Measurements from ENCODE around the gene CYP27A1.

Gene CYP27A1

DNA sequence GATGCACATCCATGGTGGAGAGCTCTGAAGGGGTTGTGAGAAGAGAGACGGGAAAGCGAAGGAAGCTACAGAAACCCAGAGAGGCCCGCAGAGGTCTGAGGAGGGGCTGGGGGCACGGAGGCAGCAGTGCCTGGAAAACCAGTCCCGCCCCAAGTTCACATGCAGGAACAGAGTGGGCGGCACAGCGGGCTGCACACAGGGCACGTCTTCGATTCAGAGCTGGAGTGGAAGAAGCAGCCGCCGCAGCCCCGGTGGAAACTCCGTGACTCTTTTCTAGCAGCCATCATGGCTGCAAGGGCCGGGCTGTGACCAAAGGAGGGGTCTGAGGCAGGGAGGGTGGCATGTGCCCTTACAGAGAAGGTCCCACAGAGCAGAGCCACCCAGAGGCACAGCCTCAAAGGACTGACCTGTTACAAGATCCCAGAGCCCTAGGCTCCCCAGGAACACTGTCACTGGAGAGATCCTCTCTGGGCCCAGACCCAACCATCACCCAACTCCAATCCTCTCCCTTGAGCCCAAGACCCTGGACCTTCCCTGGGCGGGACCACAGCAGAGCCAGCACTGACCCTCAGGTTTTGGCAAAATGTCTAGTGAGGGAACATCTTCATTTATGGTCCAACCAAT, 38.9 kb downstream of the CYP27A1 start:
- no peak for DNase-seq (ENCODE audit: low read depth)
- no peak for TF ChIP-seq MAX (IDR thresholded peaks at IDR 0.05; ENCODE audit: low read depth, low read length)
- TF ChIP-seq MYC (IDR thresholded peaks at IDR 0.05; ENCODE audit: low read depth, low read length) = no peak
- TF ChIP-seq POLR2A (IDR thresholded peaks at IDR 0.05; ENCODE audit: extremely low read depth, insufficient read length) = no peak
- TF ChIP-seq, protein P1, sequence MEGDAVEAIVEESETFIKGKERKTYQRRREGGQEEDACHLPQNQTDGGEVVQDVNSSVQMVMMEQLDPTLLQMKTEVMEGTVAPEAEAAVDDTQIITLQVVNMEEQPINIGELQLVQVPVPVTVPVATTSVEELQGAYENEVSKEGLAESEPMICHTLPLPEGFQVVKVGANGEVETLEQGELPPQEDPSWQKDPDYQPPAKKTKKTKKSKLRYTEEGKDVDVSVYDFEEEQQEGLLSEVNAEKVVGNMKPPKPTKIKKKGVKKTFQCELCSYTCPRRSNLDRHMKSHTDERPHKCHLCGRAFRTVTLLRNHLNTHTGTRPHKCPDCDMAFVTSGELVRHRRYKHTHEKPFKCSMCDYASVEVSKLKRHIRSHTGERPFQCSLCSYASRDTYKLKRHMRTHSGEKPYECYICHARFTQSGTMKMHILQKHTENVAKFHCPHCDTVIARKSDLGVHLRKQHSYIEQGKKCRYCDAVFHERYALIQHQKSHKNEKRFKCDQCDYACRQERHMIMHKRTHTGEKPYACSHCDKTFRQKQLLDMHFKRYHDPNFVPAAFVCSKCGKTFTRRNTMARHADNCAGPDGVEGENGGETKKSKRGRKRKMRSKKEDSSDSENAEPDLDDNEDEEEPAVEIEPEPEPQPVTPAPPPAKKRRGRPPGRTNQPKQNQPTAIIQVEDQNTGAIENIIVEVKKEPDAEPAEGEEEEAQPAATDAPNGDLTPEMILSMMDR (IDR thresholded peaks at IDR 0.05; ENCODE audit: low read depth, low read length) = no peak
- H3K4me3 ChIP-seq (ENCODE audit: low read depth, low read length) = no peak overlapping the region

DNA sequence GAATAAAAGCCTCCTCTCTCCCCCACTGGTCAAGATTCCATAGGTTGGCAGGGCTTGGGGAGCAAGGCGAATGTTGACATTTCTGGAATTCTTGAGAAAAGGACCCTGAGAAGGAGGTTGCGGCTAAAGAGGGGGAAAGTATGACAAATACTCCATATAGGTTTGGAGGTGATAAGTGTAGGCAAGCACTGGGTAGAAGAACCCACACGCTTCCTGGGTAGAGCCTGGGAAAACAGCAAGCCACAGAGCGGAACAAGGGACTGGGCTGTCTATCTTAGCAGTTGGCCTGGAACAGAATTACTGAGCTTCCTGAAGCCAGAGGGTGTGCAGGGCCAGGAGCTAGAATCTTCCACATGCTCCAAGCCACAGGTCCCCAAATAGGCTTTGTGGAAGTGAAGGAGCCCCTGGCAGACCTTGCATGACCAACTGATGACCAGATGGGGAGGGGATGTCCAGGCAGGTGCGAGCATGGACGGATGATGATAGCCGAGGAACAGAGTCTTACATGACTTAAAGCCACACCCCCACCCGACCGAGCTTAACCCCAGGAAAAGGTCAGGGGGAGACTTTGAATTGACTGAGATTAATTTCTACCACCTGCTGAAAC, 39.8 kb downstream of the CYP27A1 start:
- TF ChIP-seq POLR2A (IDR thresholded peaks at IDR 0.05; ENCODE audit: extremely low read depth, insufficient read length) (no peak), MYC (IDR thresholded peaks at IDR 0.05; ENCODE audit: low read depth, low read length) (no peak), MAX (IDR thresholded peaks at IDR 0.05; ENCODE audit: low read depth, low read length) (no peak)
- TF ChIP-seq, protein P1 (IDR thresholded peaks at IDR 0.05; ENCODE audit: low read depth, low read length) = no peak
- DNase-seq (ENCODE audit: low read depth) = no peak
- H3K4me3 ChIP-seq (ENCODE audit: low read depth, low read length) = no peak overlapping the region

- no peak overlapping the region for H3K4me3 ChIP-seq (ENCODE audit: low read depth, low read length)
- no peak for DNase-seq (ENCODE audit: low read depth)
- no peak for TF ChIP-seq POLR2A (IDR thresholded peaks at IDR 0.05; ENCODE audit: extremely low read depth, insufficient read length)
- no peak for TF ChIP-seq MAX (IDR thresholded peaks at IDR 0.05; ENCODE audit: low read depth, low read length)
- TF ChIP-seq, protein P1 (IDR thresholded peaks at IDR 0.05; ENCODE audit: low read depth, low read length) = no peak
- TF ChIP-seq MYC (IDR thresholded peaks at IDR 0.05; ENCODE audit: low read depth, low read length) = no peak
Measured at GRCh38 chr2:218822622-218823021, 40.7 kb downstream of the CYP27A1 start.

DNA sequence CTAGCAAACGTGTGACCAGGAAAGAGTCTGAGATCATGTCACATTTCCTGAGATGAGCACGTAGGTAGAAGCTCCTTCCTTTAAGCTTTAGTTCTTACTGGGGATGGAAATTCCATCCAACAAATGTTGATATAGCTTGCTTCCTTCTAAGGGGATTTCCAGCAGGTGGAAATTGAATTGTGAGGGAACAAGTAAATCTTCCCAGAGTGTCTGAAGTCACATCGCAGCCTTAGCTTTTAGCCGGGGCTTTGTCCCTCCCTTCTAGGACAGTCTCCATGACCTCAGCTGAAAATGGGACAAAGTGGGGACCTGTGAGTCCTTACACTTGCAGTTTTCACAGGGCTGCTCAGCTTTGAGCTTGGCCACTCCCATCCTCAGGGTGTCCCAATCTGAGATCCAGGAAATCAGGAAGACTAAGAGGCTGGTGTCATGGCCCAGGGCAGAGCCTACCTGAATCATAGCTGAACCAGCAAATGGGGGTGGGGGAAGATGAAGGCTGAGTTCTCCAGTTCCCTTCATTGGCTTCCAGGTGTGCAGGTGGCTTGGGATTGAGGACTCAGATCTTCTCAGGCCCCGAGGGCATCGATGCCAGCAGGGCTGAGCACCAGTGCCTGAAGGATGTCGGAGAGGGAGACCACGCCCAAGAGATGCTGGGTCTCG, 41.4 kb downstream of the CYP27A1 start:
- no peak for TF ChIP-seq POLR2A (IDR thresholded peaks at IDR 0.05; ENCODE audit: extremely low read depth, insufficient read length)
- TF ChIP-seq, protein P1 (IDR thresholded peaks at IDR 0.05; ENCODE audit: low read depth, low read length) = no peak
- TF ChIP-seq MYC (IDR thresholded peaks at IDR 0.05; ENCODE audit: low read depth, low read length) = no peak
- no peak for TF ChIP-seq MAX (IDR thresholded peaks at IDR 0.05; ENCODE audit: low read depth, low read length)
- H3K4me3 ChIP-seq (ENCODE audit: low read depth, low read length) = no peak overlapping the region
- no peak for DNase-seq (ENCODE audit: low read depth)

DNA sequence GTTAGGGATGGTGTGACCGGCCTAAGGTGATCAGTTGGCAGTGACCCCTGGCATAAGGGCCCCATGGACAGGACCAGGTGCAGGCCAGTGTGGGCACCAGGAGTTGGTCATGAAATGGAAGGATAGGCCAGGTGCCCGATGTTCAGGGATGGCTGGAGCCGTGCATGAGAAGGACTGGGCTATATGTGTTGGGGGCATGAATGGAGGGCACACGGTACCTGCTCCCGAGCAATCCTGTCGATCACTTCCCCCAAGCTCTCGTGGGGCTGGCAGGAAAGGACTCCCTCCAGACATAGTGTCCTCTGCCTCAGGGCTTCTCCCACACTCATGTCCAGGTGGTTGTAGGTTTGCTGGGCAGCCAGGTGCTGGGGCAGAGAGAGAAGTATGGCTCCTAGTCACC, 42.1 kb downstream of the CYP27A1 start:
- DNase-seq (ENCODE audit: low read depth) = no peak
- H3K4me3 ChIP-seq (ENCODE audit: low read depth, low read length) = no peak overlapping the region
- TF ChIP-seq MYC (IDR thresholded peaks at IDR 0.05; ENCODE audit: low read depth, low read length) (no peak), POLR2A (IDR thresholded peaks at IDR 0.05; ENCODE audit: extremely low read depth, insufficient read length) (no peak), MAX (IDR thresholded peaks at IDR 0.05; ENCODE audit: low read depth, low read length) (no peak)
- TF ChIP-seq, protein P1 (IDR thresholded peaks at IDR 0.05; ENCODE audit: low read depth, low read length) = no peak

Data from NB4 (cell line).